Measurements from ENCODE around the gene PDZRN4.

DNA sequence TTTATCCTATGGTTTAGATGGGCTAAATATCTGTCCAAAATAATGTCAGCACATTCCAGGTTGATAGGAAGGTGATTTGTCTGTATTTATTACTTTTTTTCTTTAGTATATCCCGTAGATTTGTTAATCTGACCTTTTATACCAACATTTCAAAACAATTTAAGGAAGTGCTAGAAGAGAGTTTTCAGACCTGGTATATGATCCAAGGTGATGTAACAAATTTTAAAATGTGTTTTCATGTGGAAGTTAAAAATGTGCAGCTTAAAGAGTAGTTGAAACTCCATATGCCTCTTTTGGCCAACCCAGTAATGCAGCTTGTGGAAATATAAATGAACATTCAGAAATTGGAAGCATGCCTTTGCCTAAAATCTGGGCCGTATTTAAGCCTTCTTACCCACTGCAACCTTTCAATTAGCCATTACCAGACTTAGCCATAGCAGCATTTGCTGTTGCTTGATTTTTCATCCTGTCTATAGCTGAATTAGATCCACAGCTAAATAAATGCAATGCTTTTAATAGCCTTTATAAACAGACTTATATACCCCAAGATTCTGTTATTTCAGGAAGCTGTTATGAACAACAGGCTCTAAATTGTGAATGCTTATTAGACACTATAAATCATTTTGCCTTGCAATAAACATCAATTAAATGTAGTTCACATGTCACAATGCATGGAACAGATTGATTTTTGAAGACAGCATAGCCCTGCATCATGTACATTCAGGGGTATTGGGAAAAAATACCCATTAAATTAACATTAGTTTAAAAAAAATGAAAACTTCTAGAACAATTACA, 271.2 kb downstream of the PDZRN4 start:
- TF ChIP-seq POLR2AphosphoS5 (IDR thresholded peaks at IDR 0.05) (no peak), EP300 (IDR thresholded peaks at IDR 0.05) (no peak)
- TF ChIP-seq, protein P1, sequence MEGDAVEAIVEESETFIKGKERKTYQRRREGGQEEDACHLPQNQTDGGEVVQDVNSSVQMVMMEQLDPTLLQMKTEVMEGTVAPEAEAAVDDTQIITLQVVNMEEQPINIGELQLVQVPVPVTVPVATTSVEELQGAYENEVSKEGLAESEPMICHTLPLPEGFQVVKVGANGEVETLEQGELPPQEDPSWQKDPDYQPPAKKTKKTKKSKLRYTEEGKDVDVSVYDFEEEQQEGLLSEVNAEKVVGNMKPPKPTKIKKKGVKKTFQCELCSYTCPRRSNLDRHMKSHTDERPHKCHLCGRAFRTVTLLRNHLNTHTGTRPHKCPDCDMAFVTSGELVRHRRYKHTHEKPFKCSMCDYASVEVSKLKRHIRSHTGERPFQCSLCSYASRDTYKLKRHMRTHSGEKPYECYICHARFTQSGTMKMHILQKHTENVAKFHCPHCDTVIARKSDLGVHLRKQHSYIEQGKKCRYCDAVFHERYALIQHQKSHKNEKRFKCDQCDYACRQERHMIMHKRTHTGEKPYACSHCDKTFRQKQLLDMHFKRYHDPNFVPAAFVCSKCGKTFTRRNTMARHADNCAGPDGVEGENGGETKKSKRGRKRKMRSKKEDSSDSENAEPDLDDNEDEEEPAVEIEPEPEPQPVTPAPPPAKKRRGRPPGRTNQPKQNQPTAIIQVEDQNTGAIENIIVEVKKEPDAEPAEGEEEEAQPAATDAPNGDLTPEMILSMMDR (IDR thresholded peaks at IDR 0.05): no peak

Data from stomach (tissue), 4 donors.